Activated naive CD4-positive, alpha-beta T cell treated with anti-CD3 and anti-CD28 coated beads, Interleukin-2, amount 50 U/mL, for 24 hours (primary cell): ENCODE results near the gene PANK1.

Experiments
- H3K27ac Mint-ChIP-seq: one replicate; pipeline ENCODE4 v1.8.0; 2021; ENCODE audit warnings: mild to moderate bottlenecking, mixed read lengths
- H3K27me3 Mint-ChIP-seq: one replicate; pipeline ENCODE4 v1.8.0; 2021; ENCODE audit warnings: mixed read lengths
- H3K36me3 Mint-ChIP-seq: one replicate; pipeline ENCODE4 v1.8.0; 2021; ENCODE audit warnings: mixed read lengths
- H3K4me1 Mint-ChIP-seq: one replicate; pipeline ENCODE4 v1.8.0; 2021; ENCODE audit warnings: mixed read lengths
- H3K4me3 Mint-ChIP-seq: one replicate; pipeline ENCODE4 v1.8.0; 2021; ENCODE audit warnings: mild to moderate bottlenecking, mixed read lengths
- H3K9me3 Mint-ChIP-seq: one replicate; pipeline ENCODE4 v1.8.0; 2021; ENCODE audit warnings: mixed read lengths

Gene PANK1

DNA sequence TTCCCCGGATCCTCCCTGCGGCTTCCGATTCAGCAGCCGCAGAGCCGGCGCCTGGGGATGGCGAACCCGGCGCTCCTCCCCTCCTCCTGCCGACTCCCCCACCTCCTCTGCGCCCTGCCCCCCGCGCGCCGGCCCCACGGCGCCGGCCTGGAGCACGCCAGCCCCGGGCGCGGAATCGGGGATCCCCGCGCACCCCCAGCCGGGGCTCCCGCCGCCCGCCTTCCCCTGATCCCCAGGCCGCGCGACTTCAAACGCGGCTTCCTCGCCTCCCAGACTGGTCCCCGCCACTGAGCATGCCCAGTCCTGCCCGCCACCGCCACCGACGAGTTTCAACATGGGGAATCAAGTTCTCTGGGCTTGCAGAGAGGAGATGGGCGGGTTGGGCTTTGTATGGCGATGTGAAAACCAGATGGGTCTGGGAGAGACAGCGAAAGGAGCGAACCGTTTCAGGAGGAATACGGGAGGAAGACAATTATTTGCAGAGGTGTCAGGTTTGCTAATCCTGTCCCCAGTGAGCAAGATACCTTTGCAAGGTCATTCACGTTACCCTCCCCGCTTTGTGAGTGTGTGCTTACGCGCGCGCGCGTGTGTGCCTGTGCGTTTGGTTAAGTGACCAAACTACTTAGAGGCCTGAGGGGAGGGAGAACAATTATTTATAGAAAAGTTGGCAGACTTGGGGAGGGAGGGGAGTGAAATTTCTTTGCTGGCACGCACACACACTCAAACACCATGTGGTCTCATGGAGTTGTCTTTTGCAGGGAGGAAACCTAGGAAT is at the start of gene PANK1:
TSS of gene PANK1 (minus strand) at position 276 of the 775 bp plus-strand sequence. CDS start 351 bp downstream, outside the sequence.
- H3K27me3 Mint-ChIP-seq = peaks cover 12% of the 10 kb centered on the region
- no peaks in the 10 kb centered on the region for H3K36me3 Mint-ChIP-seq
- peak within 1 kb of the TSS; percentile 3 for H3K27ac Mint-ChIP-seq
- no peaks in the 10 kb centered on the region for H3K9me3 Mint-ChIP-seq
- H3K4me3 Mint-ChIP-seq = peak within 1 kb of the TSS; percentile 83
- H3K4me1 Mint-ChIP-seq = peaks cover 7% of the 10 kb centered on the region

DNA sequence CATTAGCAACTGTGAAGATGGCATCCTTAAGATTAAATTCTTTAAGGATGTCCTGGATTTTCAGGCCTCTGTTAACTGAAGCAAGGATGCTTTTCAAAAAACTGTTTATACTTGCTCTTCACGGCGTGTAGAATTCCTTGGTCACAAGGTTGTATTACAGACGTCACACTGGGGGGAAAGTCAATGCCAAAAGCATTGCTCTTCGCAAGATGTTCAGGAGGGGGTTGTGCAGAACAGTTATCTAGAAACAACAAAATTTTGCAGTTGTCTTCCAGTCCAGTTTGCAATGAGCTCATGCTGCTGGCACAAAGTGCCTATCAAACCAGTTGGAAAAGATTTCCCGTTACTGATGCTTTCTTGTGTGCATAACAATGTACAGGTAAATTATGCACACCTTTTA is 48.1 kb upstream of the PANK1 start:
- Mint-ChIP-seq H3K27ac (no peak overlapping the region), H3K4me3 (no peak overlapping the region), H3K27me3 (no peaks in the 10 kb centered on the region), H3K9me3 (no peaks in the 10 kb centered on the region), H3K4me1 (no peaks in the 10 kb centered on the region), H3K36me3 (peaks cover 2% of the 10 kb centered on the region)

DNA sequence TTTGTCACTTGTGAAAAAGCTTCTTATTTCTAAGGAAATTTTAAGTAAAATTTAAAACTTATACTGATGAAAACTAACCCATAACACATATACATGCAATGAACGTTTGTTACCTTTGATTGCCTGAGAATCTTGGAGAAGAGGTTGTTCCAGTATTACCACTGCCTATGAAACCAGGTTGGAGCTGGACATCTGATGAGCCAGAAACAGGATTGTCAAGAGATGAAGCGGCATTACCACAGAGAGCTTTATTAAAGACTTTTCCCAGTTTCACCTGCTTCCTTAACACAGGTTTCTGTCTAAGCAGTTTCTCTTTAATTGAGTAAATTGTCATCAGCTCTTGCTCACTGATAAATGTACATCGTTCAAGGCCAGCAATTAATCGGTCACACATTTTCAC is 47.4 kb upstream of the PANK1 start:
- Mint-ChIP-seq H3K4me3 (no peak overlapping the region), H3K27me3 (peaks cover 1% of the 10 kb centered on the region), H3K36me3 (peaks cover 2% of the 10 kb centered on the region), H3K4me1 (no peaks in the 10 kb centered on the region), H3K9me3 (no peaks in the 10 kb centered on the region), H3K27ac (no peak overlapping the region)

DNA sequence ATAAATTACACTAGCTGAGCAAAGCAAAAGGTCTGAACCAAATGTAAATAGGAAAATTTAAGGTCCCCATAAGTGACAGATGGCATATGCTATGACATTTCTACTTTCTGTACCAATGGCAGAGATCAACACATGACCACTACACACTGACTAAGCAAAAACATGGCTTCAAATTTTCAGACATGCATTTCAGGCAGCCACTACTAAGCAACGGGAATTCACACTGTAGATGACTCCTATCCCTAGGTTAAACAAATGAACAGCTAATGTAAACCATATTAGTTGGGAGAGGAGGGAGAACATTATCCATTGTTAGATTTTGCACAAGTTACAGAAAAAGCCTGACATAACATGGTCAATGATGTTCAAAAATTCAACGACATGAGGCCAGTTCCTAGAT is 45.0 kb upstream of the PANK1 start:
- Mint-ChIP-seq H3K4me1 (no peaks in the 10 kb centered on the region), H3K9me3 (no peaks in the 10 kb centered on the region), H3K27ac (no peak overlapping the region), H3K36me3 (peaks cover 2% of the 10 kb centered on the region), H3K4me3 (no peak overlapping the region), H3K27me3 (peaks cover 4% of the 10 kb centered on the region)

DNA sequence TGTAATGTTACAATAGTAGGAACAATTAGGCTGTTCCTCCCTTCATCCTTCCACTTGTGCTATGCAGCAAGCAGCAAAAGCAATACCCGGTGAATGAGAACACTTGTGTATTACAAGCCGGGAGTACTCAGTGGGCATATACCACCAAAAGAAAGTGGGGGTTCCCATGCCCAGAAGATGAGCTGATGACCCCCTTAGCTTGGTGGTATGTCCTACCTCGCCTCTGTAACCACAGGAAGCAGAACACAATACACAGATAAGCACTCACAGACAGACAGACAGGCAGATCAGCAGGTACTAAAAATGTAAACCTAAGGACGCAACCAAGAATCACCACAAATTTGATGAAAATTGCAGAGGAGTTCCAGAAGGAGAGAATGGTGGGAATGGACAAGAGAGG is 40.9 kb upstream of the PANK1 start:
- no peaks in the 10 kb centered on the region for H3K36me3 Mint-ChIP-seq
- no peak overlapping the region for H3K4me3 Mint-ChIP-seq
- H3K27ac Mint-ChIP-seq = no peak overlapping the region
- no peaks in the 10 kb centered on the region for H3K4me1 Mint-ChIP-seq
- H3K9me3 Mint-ChIP-seq = no peaks in the 10 kb centered on the region
- H3K27me3 Mint-ChIP-seq = peaks cover 18% of the 10 kb centered on the region

DNA sequence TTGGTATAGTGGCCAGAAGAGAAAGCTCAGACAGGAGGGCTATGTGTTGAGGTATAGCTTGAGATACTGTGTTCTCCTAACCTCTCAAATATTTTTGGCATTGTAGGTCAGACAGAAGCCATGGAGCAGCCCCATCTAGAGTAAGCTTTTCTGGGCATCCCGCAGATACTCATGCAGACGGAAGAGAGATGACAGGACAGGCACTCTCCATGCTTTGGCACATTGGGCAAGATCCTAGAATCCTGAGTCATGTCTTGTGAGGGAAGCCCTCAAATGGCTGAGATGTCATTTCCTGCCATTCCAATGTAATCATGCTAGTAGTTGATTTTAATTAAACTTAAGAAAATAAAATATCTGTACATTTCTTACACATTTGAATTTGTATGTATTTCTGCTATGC is 39.6 kb upstream of the PANK1 start:
- no peak overlapping the region for H3K27ac Mint-ChIP-seq
- H3K36me3 Mint-ChIP-seq = no peaks in the 10 kb centered on the region
- no peak overlapping the region for H3K4me3 Mint-ChIP-seq
- H3K4me1 Mint-ChIP-seq = no peaks in the 10 kb centered on the region
- H3K9me3 Mint-ChIP-seq = no peaks in the 10 kb centered on the region
- H3K27me3 Mint-ChIP-seq = peaks cover 24% of the 10 kb centered on the region

DNA sequence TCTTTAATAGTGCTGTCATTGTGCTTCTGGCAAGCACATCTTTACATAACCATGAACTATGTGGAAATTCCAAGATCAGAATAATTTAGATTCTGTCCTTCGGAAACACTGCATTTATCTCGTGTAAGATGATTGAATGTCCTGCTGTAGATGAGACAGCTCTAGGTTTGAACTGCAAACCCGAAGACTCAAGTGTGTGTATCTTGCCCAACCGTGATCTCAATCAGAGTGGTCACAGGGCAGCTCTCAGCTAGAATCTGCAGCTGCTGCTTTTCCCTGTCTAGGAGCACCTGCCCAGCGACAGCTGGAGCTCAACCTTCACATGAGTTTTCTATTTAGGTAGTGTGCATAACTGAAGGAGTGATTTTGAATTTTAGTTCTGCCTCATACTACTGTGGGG is 38.8 kb upstream of the PANK1 start:
- no peak overlapping the region for H3K27ac Mint-ChIP-seq
- H3K4me1 Mint-ChIP-seq = no peaks in the 10 kb centered on the region
- H3K27me3 Mint-ChIP-seq = peaks cover 24% of the 10 kb centered on the region
- no peak overlapping the region for H3K4me3 Mint-ChIP-seq
- no peaks in the 10 kb centered on the region for H3K9me3 Mint-ChIP-seq
- H3K36me3 Mint-ChIP-seq = no peaks in the 10 kb centered on the region

DNA sequence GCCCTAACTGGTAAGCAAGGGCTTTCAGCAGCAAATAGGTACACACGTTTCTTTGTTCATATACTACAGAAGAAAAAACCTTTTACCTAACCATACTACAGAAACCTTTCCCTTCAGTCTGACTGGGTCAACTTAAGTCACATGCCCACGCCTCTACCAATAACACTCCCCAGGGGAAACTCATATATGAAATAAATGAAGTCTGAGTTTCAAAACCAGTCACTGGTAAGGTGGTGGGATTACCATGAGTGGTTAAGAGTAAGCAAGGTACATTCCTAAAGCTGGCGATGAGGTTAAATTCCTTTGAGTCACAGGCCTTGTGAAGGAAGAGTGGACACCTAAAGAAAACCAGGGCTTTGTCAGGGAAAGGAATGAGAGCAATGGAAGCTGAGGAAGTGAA is 34.9 kb upstream of the PANK1 start:
- Mint-ChIP-seq H3K36me3 (no peaks in the 10 kb centered on the region), H3K9me3 (no peaks in the 10 kb centered on the region), H3K4me1 (no peaks in the 10 kb centered on the region), H3K4me3 (no peak overlapping the region), H3K27ac (no peak overlapping the region), H3K27me3 (peaks cover 25% of the 10 kb centered on the region)

DNA sequence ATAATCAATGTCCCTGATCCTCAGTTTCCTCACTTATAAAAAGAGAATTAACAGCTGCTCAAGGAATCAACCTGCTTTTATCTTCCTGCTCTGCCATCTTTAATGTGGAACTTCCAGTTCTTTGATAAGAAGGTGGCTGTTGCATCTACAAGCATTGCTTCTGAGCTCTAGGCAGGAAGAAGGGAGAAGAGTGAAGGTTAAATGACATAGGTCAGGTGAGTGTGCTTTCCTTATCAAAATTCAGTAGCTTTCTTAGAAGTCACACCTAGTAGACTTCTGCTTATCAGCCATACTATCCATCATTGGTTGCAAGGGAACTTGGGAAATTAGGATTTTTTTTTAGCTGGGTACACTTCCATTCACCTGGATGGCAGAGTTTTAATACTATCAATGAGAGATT is 32.3 kb upstream of the PANK1 start:
- no peaks in the 10 kb centered on the region for H3K9me3 Mint-ChIP-seq
- H3K36me3 Mint-ChIP-seq = no peaks in the 10 kb centered on the region
- H3K4me1 Mint-ChIP-seq = no peaks in the 10 kb centered on the region
- H3K4me3 Mint-ChIP-seq = no peak overlapping the region
- H3K27me3 Mint-ChIP-seq = peaks cover 15% of the 10 kb centered on the region
- H3K27ac Mint-ChIP-seq = no peak overlapping the region

DNA sequence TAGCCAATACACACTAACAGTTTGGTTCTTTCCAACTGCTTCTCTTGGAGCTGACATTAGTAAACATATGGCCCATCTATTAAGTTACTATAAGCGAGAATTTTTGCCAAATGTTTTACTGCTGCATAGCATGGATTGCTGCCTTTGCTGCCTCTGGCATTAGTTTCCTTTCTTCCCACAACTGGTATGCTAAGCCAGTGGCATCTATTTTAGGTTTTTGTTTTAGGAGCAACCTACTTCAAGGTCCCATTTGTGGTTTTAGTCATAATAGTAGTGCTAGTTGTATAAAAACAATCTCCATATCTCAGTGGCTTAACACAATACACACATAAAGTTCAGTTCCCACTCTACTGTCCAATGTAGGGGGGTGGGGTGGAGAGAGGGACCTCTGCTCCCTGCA is 25.9 kb upstream of the PANK1 start:
- Mint-ChIP-seq H3K4me3 (no peak overlapping the region), H3K4me1 (no peaks in the 10 kb centered on the region), H3K27me3 (no peaks in the 10 kb centered on the region), H3K9me3 (no peaks in the 10 kb centered on the region), H3K36me3 (no peaks in the 10 kb centered on the region), H3K27ac (no peak overlapping the region)

DNA sequence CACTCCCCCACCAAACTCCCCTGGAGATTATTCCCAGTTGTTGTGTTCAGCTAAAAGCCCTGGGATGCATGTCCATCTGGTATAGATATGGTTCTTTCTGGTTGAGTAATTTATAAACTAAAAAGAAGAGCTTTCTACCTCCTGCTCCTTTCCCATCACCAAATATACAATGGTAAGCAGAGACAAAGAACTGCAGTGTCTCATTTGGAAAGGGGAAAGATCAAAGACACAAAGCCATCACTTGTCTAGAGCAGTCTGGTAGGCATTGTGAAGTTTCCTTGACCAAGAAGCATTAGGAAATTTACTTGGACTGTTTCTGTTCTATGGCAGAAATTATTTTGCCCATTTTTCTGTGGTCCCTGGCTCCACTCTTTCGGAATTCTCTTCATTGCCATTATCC is 24.9 kb upstream of the PANK1 start:
- H3K9me3 Mint-ChIP-seq = no peaks in the 10 kb centered on the region

DNA sequence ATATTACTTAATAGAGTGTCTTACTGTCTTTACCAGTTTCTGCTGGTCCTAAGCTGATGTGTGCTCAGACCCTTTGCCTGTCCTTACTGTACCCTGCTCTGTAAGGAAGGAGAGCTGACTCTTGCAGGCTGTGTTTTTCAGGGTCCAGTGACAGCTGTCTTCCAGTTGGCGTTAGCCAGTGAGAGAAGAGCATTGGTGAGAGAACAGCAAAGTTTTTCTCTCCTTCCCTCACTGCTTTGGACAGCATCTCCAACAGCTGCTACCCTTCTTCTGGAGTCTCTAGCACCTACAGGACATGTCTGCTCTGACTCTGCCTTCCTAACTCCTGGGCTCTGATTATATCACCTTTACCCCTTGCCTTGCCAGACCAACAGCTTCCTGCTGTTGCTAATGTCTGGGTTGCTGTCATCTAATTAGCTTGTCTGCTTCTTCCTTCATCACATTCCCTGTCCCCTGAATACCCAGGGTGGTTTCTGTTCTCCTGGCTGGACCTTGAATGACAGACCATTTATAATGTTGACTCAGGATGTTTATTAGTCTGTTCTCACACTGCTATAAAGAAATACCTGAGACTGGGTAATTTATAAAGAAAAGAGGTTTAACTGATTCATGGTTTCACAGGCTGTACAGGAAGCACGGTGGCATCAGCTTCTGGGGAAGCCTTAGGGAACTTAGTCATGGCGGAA is 23.5 kb upstream of the PANK1 start:
- Mint-ChIP-seq H3K27ac (no peak overlapping the region), H3K27me3 (no peaks in the 10 kb centered on the region), H3K4me3 (no peak overlapping the region), H3K9me3 (no peaks in the 10 kb centered on the region), H3K36me3 (no peaks in the 10 kb centered on the region), H3K4me1 (no peaks in the 10 kb centered on the region)

More for the DNA sequence above, 24.9 kb upstream of the PANK1 start:
- no peak overlapping the region for H3K4me3 Mint-ChIP-seq
- H3K27ac Mint-ChIP-seq = no peak overlapping the region
- H3K27me3 Mint-ChIP-seq = no peaks in the 10 kb centered on the region
- no peaks in the 10 kb centered on the region for H3K36me3 Mint-ChIP-seq
- H3K4me1 Mint-ChIP-seq = no peaks in the 10 kb centered on the region

DNA sequence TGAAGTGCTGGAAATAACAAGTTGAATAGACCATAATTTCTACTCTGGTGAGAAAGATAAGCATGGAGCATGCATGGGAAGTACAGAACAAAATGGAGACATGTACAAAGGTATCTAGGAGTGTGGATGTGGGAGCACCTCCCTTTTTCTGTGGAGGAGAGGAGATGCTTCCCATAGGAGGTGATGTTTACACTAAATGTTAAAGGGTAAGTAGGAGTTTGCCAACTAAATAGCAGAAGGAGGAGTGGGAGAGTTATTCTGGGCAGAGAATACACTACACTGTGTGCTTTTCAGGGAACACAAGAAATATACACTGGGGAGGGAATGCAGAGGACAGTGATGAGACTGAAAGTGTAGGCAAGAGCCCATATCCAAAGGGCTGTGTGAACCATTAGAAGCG is 21.1 kb upstream of the PANK1 start:
- H3K27ac Mint-ChIP-seq = no peak overlapping the region
- H3K27me3 Mint-ChIP-seq = peaks cover 2% of the 10 kb centered on the region
- no peaks in the 10 kb centered on the region for H3K36me3 Mint-ChIP-seq
- no peak overlapping the region for H3K4me3 Mint-ChIP-seq
- H3K9me3 Mint-ChIP-seq = no peaks in the 10 kb centered on the region
- H3K4me1 Mint-ChIP-seq = no peaks in the 10 kb centered on the region

DNA sequence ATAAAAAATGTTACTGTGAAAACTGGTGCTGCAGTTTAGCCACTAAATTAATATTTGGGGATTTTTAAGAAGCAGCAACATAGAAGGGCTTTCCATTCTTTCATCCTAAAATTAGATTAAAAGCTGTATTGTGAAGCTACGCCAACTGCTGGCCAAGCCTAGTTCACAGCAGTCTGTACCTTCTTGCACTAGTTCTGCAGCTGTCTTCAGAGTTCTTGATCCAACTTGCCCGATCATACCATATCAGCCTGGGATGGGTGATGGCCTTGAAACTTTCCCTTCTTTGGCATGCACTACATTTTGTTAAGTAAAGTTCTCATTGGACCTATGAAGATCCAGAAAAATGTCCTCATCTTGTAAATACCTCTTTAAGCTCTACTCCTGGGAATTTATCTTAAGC is 20.3 kb upstream of the PANK1 start:
- H3K27me3 Mint-ChIP-seq = peaks cover 2% of the 10 kb centered on the region
- H3K36me3 Mint-ChIP-seq = no peaks in the 10 kb centered on the region
- no peaks in the 10 kb centered on the region for H3K4me1 Mint-ChIP-seq
- no peak overlapping the region for H3K27ac Mint-ChIP-seq
- no peak overlapping the region for H3K4me3 Mint-ChIP-seq
- H3K9me3 Mint-ChIP-seq = no peaks in the 10 kb centered on the region

DNA sequence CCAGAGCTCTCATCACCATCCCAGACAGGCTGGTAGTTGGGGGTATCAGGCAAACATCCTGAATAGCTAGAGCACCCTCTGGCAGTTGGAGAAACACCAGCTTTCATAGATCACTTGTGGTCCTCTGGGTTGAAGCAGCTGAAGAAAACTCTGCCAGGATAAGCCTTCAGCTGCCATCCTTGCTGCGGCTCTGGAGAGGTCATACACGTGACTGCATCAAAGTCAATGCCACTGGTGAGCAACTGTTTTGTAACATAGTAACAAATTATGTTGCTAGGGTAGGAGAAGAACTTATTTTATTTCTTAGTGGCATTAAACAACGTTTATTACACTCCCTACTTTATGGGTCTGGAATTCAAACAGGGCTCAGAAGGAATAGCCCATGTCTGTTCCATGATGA is 19.2 kb upstream of the PANK1 start:
- H3K27me3 Mint-ChIP-seq = peaks cover 2% of the 10 kb centered on the region
- no peaks in the 10 kb centered on the region for H3K9me3 Mint-ChIP-seq
- no peak overlapping the region for H3K4me3 Mint-ChIP-seq
- H3K27ac Mint-ChIP-seq = no peak overlapping the region
- no peaks in the 10 kb centered on the region for H3K4me1 Mint-ChIP-seq
- no peaks in the 10 kb centered on the region for H3K36me3 Mint-ChIP-seq

DNA sequence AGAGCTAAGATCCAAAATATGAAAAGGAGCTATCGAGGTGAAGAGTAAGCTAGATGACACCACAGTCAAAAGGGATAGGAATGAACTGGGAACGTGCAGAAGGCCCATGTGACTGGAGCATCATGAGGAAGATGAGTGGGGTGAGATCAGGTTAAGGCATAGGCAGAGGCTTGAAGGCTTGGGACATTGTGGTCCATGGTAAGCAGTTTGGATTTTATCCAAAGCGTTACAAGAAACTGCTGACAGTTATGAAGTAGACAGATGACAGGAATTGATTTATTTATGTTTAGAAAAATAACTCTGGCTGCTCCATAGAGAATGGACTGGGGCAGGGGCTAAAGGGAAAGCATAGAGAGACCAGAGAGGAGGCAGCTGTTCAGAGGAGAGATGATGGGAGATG is 18.1 kb upstream of the PANK1 start:
- Mint-ChIP-seq H3K27ac (no peak overlapping the region), H3K36me3 (no peaks in the 10 kb centered on the region), H3K4me1 (no peaks in the 10 kb centered on the region), H3K9me3 (no peaks in the 10 kb centered on the region), H3K27me3 (peaks cover 2% of the 10 kb centered on the region), H3K4me3 (no peak overlapping the region)
